Measurements from ENCODE around the gene MAG.

MAG gene

GRCh38 chr19:35299523-35300338, 7.8 kb downstream of the MAG start:
- DNase-seq = no peak

- DNase-seq = no peak
Measured at GRCh38 chr19:35300339-35300649, 8.3 kb downstream of the MAG start.

- no peak for DNase-seq
Measured at GRCh38 chr19:35301961-35302360, 10.0 kb downstream of the MAG start.

GRCh38 chr19:35302446-35302845, 10.5 kb downstream of the MAG start:
- DNase-seq = no peak

GRCh38 chr19:35303357-35303915, 11.5 kb downstream of the MAG start:
- DNase-seq = no peak

GRCh38 chr19:35304036-35304435, 12.1 kb downstream of the MAG start:
- DNase-seq = no peak

GRCh38 chr19:35305181-35305580, 13.2 kb downstream of the MAG start:
- DNase-seq = no peak

GRCh38 chr19:35306473-35307246, 14.7 kb downstream of the MAG start:
- no peak for DNase-seq

- DNase-seq = no peak
Measured at GRCh38 chr19:35307931-35308330, 16.0 kb downstream of the MAG start.

- no peak for DNase-seq
Measured at GRCh38 chr19:35308910-35309309, 16.9 kb downstream of the MAG start.

GRCh38 chr19:35309481-35310279, 17.7 kb downstream of the MAG start:
- DNase-seq = no peak

- DNase-seq = no peak
Measured at GRCh38 chr19:35310331-35310730, 18.4 kb downstream of the MAG start.

- DNase-seq = no peak
Measured at GRCh38 chr19:35310811-35311465, 19.0 kb downstream of the MAG start.

GRCh38 chr19:35311901-35312665, 20.1 kb downstream of the MAG start:
- no peak for DNase-seq

GRCh38 chr19:35313587-35313986, 21.6 kb downstream of the MAG start:
- DNase-seq = no peak

GRCh38 chr19:35314031-35314430, 22.1 kb downstream of the MAG start:
- DNase-seq = no peak

GRCh38 chr19:35314858-35315470, 23.0 kb downstream of the MAG start:
- DNase-seq = no peak

GRCh38 chr19:35315883-35316282, 23.9 kb downstream of the MAG start:
- DNase-seq = no peak

- no peak for DNase-seq
Measured at GRCh38 chr19:35316560-35316959, 24.6 kb downstream of the MAG start.

GRCh38 chr19:35317464-35318043, 25.6 kb downstream of the MAG start:
- DNase-seq = no peak

All from NCI-H2081 (cell line).